Neural cell (in vitro differentiated cells): ENCODE measurements around the gene UBE2N. TPM values are rescaled to one million over a fixed set of nuclear protein-coding genes. Genes with fewer than 3 reads are reported as not detected.

Experiments
- H2AFZ ChIP-seq: fragments of 200-600, 300-800 bp; sonication (generic), shearing (Covaris generic); 2 replicates; pipeline ENCODE4 v1.6.0; 2014; ENCODE audit warnings: low read depth, mild to moderate bottlenecking, antibody characterized with exemption, low read length, moderate library complexity
- H3F3A ChIP-seq: fragments of 200-600 bp; shearing (Covaris generic); 2 replicates; pipeline ENCODE4 v1.6.1; 2016; ENCODE audit warnings: mild to moderate bottlenecking, moderate library complexity, mixed read lengths, antibody characterized with exemption, low read length; ENCODE audit not compliant: insufficient read depth, poor library complexity, severe bottlenecking
- H3K27ac ChIP-seq: fragments of 200-600, 300-800 bp; sonication (generic), shearing (Covaris generic); 2 replicates; pipeline ENCODE4 v1.5.1; 2014; ENCODE audit warnings: mild to moderate bottlenecking, low read length, moderate library complexity
- H3K27me3 ChIP-seq: fragments of 300-800, 200-600 bp; sonication (generic), shearing (Covaris generic); 2 replicates; pipeline ENCODE4 v1.6.0; 2014; ENCODE audit warnings: mild to moderate bottlenecking, low read depth, low read length, moderate library complexity; ENCODE audit not compliant: insufficient read depth
- H3K36me3 ChIP-seq: fragments of 300-800, 200-600 bp; sonication (generic), shearing (Covaris generic); 2 replicates; pipeline ENCODE4 v1.5.1; 2014; ENCODE audit warnings: mild to moderate bottlenecking, antibody characterized with exemption, low read length, moderate library complexity; ENCODE audit not compliant: insufficient read depth
- H3K4me2 ChIP-seq: fragments of 300-800, 200-600 bp; sonication (generic), shearing (Covaris generic); 2 replicates; pipeline ENCODE4 v1.6.0; 2014; ENCODE audit warnings: mild to moderate bottlenecking, low read length
- H3K4me3 ChIP-seq: fragments of 300-800, 200-600 bp; sonication (generic), shearing (Covaris generic); 2 replicates; pipeline ENCODE4 v1.5.1; 2014; ENCODE audit warnings: mild to moderate bottlenecking, low read length, moderate library complexity
- H3K79me2 ChIP-seq: fragments of 200-600 bp; shearing (Covaris generic); replicated peaks from 2 replicates; pipeline ENCODE4 v1.6.0; 2014; ENCODE audit warnings: mild to moderate bottlenecking, low read length, moderate library complexity; ENCODE audit not compliant: insufficient read depth
- H3K9ac ChIP-seq: fragments of 300-800, 200-600 bp; sonication (generic), shearing (Covaris generic); 2 replicates; pipeline ENCODE4 v1.6.1; 2016; ENCODE audit warnings: mild to moderate bottlenecking, low read length, mixed read lengths
- H3K9me2 ChIP-seq: fragments of 200-600 bp; shearing (Covaris generic); 2 replicates; pipeline ENCODE4 v1.6.1; 2016; ENCODE audit warnings: mild to moderate bottlenecking, low read length, mixed read lengths; ENCODE audit not compliant: insufficient read depth
- H3K9me3 ChIP-seq: fragments of 200-600, 300-800 bp; sonication (generic), shearing (Covaris generic); 2 replicates; pipeline ENCODE4 v1.6.1; 2016; ENCODE audit warnings: mild to moderate bottlenecking, mixed run types, low read length, moderate library complexity, mixed read lengths
- H4K20me1 ChIP-seq: fragments of 200-600 bp; shearing (Covaris generic); 2 replicates; pipeline ENCODE4 v1.6.1; 2016; ENCODE audit warnings: mild to moderate bottlenecking, mixed run types; ENCODE audit not compliant: insufficient read depth
- EP300 ChIP-seq: fragments of 450-650 bp; conservative IDR thresholded peaks from 2 replicates; pipeline ENCODE4 v1.6.1; 2014; ENCODE audit warnings: antibody characterized with exemption, mild to moderate bottlenecking, moderate library complexity; ENCODE audit not compliant: poor library complexity, severe bottlenecking
- EZH2 ChIP-seq: fragments of 200-600, 300-800 bp; shearing (Covaris generic), sonication (generic); IDR thresholded peaks from 2 replicates; pipeline ENCODE4 v1.6.1; 2014; ENCODE audit warnings: antibody characterized with exemption, low read length, borderline replicate concordance, mild to moderate bottlenecking; ENCODE audit not compliant: insufficient read depth, poor library complexity, severe bottlenecking
- MXI1 ChIP-seq: fragments of 450-650 bp; conservative IDR thresholded peaks from 2 replicates; pipeline ENCODE4 v1.6.1; 2014; ENCODE audit warnings: antibody characterized with exemption, mild to moderate bottlenecking; ENCODE audit not compliant: poor library complexity, severe bottlenecking
- POLR2AphosphoS5 ChIP-seq: IDR thresholded peaks from 2 replicates; pipeline ENCODE4 v1.6.1; 2012
- RAD21 ChIP-seq: fragments of 450-650 bp; conservative IDR thresholded peaks from 2 replicates; pipeline ENCODE4 v1.6.1; 2014; ENCODE audit warnings: antibody characterized with exemption, mild to moderate bottlenecking, moderate library complexity
- SMC3 ChIP-seq: fragments of 450-650 bp; conservative IDR thresholded peaks from 2 replicates; pipeline ENCODE4 v1.6.1; 2014; ENCODE audit warnings: antibody characterized with exemption, mild to moderate bottlenecking, moderate library complexity; ENCODE audit not compliant: poor library complexity
- TAF1 ChIP-seq: IDR thresholded peaks from 2 replicates; pipeline ENCODE4 v1.6.1; 2012; ENCODE audit warnings: low read depth
- polyA plus RNA-seq: library from polyadenylated mRNA; depleted of rRNA; stranded (reverse); fragments of >200 nt; gene quantifications from 2 replicates; pipeline ENCODE4 v1.2.3, GENCODE V29; 2014
- TF ChIP-seq, protein P1 (sequence below): fragments of 450-650 bp; IDR thresholded peaks from 2 replicates; pipeline ENCODE4 v1.5.1; 2014; ENCODE audit warnings: antibody characterized with exemption, mild to moderate bottlenecking, moderate library complexity; ENCODE audit not compliant: poor library complexity, severe bottlenecking
- TF ChIP-seq, protein P2 (sequence below): IDR thresholded peaks from 2 replicates; pipeline ENCODE4 v1.6.1; 2012; ENCODE audit warnings: borderline replicate concordance

UBE2N gene
- polyA plus RNA-seq, 1 donor from 2014 or later: 172 TPM

DNA sequence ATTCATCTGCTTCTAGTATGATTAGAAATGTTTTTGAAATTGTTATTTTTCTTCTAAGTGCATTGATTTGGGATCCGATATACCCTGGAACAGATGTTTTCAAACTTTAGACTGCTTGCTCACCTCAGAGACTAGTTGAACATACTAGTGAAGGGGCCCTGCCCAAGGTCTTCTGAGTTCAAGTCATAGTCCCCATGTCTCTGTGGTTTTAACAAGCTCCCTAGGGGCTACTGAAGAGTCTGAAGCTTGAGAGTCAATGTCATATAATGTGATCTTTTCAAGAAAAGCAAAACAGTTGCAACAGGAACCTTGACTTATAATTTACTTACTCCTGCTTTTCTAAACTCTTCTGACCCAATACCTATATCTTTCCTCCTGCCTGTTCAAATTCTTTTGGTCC lies 7.5 kb upstream of the UBE2N start:
- no peak overlapping the region for H3K27ac ChIP-seq
- no peak overlapping the region for H2AFZ ChIP-seq
- H3K9me2 ChIP-seq: no peaks in the 10 kb centered on the region
- no peaks in the 10 kb centered on the region for H3F3A ChIP-seq
- no peaks in the 10 kb centered on the region for H3K27me3 ChIP-seq
- no peaks in the 10 kb centered on the region for H3K9me3 ChIP-seq
- TF ChIP-seq EZH2: no peak
- no peak overlapping the region for H3K4me2 ChIP-seq
- no peak overlapping the region for H3K4me3 ChIP-seq
- H3K79me2 ChIP-seq: no peaks in the 10 kb centered on the region
- no peaks in the 10 kb centered on the region for H3K36me3 ChIP-seq
- no peak overlapping the region for H3K9ac ChIP-seq
- no peaks in the 10 kb centered on the region for H4K20me1 ChIP-seq

- Histone ChIP-seq H2AFZ (no peak overlapping the region), H3F3A (no peaks in the 10 kb centered on the region), H3K27me3 (no peaks in the 10 kb centered on the region), H3K36me3 (no peaks in the 10 kb centered on the region), H3K27ac (no peak overlapping the region), H3K9me2 (no peaks in the 10 kb centered on the region), H3K4me3 (no peak overlapping the region), H3K79me2 (no peaks in the 10 kb centered on the region), H4K20me1 (no peaks in the 10 kb centered on the region), H3K9ac (no peak overlapping the region), H3K4me2 (no peak overlapping the region), H3K9me3 (no peaks in the 10 kb centered on the region)
- TF ChIP-seq EZH2: no peak
- TF ChIP-seq EP300: no peak
- TF ChIP-seq TAF1: no peak
- TF ChIP-seq, protein P1, sequence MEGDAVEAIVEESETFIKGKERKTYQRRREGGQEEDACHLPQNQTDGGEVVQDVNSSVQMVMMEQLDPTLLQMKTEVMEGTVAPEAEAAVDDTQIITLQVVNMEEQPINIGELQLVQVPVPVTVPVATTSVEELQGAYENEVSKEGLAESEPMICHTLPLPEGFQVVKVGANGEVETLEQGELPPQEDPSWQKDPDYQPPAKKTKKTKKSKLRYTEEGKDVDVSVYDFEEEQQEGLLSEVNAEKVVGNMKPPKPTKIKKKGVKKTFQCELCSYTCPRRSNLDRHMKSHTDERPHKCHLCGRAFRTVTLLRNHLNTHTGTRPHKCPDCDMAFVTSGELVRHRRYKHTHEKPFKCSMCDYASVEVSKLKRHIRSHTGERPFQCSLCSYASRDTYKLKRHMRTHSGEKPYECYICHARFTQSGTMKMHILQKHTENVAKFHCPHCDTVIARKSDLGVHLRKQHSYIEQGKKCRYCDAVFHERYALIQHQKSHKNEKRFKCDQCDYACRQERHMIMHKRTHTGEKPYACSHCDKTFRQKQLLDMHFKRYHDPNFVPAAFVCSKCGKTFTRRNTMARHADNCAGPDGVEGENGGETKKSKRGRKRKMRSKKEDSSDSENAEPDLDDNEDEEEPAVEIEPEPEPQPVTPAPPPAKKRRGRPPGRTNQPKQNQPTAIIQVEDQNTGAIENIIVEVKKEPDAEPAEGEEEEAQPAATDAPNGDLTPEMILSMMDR: no peak
- TF ChIP-seq SMC3: no peak
These were observed 7.0 kb upstream of the UBE2N start for GRCh38 chr12:93448796-93449195.

DNA sequence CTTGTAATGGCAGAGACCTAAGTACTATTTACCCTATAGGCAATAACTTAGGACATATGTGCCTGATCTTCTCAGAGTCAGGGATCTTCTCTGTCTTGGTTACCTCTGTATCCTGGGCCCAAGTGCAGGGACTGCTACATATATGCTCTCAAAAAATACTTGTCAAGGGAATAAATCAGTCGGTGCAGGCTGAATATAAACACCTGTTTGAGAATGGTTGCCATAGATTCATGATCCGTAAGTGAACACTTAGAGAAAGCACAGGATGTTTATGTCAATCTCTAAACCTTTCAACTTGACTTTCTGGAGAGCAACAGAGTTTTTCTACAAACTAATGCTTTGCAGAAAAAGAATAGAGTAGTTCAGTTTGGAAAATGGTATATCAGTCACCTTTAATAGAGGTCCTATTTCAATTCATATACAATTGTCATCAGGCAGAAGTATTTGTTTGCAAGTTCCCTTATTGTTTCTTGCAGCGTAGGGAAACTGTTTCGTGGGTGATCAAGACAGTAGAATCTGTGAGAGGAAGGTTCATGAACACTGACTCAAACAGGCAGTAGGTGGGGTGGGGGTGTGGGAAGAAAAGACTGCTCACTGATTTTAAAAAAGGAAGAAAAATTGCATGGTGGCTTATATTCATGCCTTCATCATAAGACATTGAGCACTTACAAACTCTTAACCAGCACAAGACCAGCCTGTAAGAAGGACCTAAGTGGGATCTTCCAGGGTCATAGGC lies 6.0 kb upstream of the UBE2N start:
- H2AFZ ChIP-seq: no peak overlapping the region
- H3K4me3 ChIP-seq: no peak overlapping the region
- no peaks in the 10 kb centered on the region for H3K27me3 ChIP-seq
- H3K27ac ChIP-seq: no peak overlapping the region
- peaks cover 6% of the 10 kb centered on the region for H3F3A ChIP-seq
- H4K20me1 ChIP-seq: no peaks in the 10 kb centered on the region
- no peaks in the 10 kb centered on the region for H3K9me3 ChIP-seq
- no peaks in the 10 kb centered on the region for H3K36me3 ChIP-seq
- no peaks in the 10 kb centered on the region for H3K79me2 ChIP-seq
- TF ChIP-seq RAD21: no peak
- no peak for TF ChIP-seq EP300
- no peak for TF ChIP-seq POLR2AphosphoS5
- TF ChIP-seq, protein P1: no peak
- TF ChIP-seq TAF1: no peak
- no peak for TF ChIP-seq EZH2
- no peak for TF ChIP-seq SMC3
- TF ChIP-seq, protein P2, sequence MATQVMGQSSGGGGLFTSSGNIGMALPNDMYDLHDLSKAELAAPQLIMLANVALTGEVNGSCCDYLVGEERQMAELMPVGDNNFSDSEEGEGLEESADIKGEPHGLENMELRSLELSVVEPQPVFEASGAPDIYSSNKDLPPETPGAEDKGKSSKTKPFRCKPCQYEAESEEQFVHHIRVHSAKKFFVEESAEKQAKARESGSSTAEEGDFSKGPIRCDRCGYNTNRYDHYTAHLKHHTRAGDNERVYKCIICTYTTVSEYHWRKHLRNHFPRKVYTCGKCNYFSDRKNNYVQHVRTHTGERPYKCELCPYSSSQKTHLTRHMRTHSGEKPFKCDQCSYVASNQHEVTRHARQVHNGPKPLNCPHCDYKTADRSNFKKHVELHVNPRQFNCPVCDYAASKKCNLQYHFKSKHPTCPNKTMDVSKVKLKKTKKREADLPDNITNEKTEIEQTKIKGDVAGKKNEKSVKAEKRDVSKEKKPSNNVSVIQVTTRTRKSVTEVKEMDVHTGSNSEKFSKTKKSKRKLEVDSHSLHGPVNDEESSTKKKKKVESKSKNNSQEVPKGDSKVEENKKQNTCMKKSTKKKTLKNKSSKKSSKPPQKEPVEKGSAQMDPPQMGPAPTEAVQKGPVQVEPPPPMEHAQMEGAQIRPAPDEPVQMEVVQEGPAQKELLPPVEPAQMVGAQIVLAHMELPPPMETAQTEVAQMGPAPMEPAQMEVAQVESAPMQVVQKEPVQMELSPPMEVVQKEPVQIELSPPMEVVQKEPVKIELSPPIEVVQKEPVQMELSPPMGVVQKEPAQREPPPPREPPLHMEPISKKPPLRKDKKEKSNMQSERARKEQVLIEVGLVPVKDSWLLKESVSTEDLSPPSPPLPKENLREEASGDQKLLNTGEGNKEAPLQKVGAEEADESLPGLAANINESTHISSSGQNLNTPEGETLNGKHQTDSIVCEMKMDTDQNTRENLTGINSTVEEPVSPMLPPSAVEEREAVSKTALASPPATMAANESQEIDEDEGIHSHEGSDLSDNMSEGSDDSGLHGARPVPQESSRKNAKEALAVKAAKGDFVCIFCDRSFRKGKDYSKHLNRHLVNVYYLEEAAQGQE: no peak
- no peak for TF ChIP-seq MXI1
- H3K4me2 ChIP-seq: no peak overlapping the region
- no peaks in the 10 kb centered on the region for H3K9me2 ChIP-seq
- no peak overlapping the region for H3K9ac ChIP-seq
